ENCODE results near the gene C14orf93.
"Not testable (repeated sequence)": the region's sequence is repeated elsewhere in the genome, so short reads cannot be mapped to it uniquely, and the experiment has no call there.

The C14orf93 gene

DNA sequence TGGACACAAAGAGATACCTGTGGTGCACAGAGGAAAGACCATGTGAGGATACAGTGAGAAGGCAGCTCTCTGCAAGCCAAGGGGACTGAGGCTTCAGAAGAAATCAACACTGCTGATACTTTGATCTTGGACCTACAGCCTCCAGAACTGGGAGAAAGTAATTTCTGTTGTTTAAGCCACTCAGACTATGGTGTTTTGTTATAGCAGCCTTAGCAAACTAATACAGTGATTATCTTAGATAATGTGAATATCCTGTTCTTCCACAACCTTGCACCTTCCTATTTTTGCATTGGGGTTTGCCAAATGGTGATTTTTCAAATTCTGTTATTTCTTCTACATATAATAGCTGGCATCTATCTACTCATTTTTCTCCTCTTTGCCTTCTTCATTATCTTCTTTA, 8.2 kb upstream of the C14orf93 start:
- DNase-seq, result no peak

DNA sequence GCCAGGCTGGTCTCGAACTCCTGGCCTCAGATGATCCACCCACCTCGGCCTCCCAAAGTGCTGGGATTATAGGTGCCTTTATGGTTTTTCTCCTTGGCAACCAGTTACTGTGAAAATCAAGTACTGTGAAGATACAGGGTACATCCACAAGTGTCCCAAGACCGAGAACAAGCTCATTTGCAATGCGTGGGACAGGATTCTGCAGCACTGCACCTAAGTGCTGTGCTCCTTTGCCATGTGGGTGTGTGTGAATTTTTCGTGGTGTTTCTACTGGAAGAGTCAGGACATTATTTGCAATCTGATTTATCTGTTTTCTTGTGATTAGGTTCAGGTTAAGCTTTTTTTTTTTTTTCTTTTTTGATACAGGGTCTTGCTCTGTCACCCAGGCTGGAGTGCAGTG, 7.1 kb upstream of the C14orf93 start:
- DNase-seq, result no peak

- no peak for DNase-seq
These were observed 5.7 kb upstream of the C14orf93 start for GRCh38 chr14:23015618-23016017.

GRCh38 chr14:23013749-23014054, 3.8 kb upstream of the C14orf93 start:
- not testable (repeated sequence) for DNase-seq

DNA sequence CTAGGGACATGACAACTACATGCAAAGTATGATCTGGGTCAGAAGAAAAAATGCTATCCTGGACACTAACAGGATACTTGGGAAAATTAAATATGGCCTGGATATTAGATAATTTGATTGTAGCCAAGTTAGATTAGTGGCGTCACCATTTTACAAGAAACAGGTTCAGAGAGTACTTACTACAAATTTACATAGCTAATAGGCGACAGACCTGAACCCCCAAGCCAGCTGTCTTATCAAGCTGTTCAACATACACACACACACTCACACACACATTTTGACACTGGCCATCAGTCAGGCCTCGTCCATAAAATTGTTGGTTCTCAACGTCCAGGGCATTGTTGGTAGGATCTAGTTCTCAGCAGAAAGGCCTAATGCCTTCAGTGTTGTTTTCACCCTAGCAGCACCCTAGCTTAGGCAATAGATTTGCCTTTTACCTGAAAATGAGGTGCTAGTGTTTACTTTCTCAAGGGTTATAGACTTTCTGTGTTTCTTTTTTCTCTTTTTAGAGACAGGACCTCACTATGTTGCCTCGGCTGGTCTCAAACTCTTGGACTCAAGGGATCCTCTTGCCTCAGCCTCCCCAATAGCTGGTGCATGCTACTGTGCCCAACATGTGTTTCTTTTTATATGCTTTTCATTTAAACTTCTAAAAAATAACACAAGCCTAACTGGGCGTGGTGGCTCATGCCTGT, 3.3 kb upstream of the C14orf93 start:
- no peak for DNase-seq

- DNase-seq, result no peak
These were observed 432 bp downstream of the C14orf93 start for GRCh38 chr14:23009483-23009938.

GRCh38 chr14:23008831-23009230, 1.1 kb downstream of the C14orf93 start:
- DNase-seq, result peak; percentile 10

- DNase-seq, result peak; percentile 97
These were observed 3.2 kb downstream of the C14orf93 start for GRCh38 chr14:23006544-23007419.

- no peak for DNase-seq
These were observed 3.8 kb downstream of the C14orf93 start for GRCh38 chr14:23006188-23006534.

GRCh38 chr14:23005451-23006187, 4.3 kb downstream of the C14orf93 start:
- peak; percentile 33 for DNase-seq

- DNase-seq, result not testable (repeated sequence)
These were observed 5.7 kb downstream of the C14orf93 start for GRCh38 chr14:23004274-23004673.

DNA sequence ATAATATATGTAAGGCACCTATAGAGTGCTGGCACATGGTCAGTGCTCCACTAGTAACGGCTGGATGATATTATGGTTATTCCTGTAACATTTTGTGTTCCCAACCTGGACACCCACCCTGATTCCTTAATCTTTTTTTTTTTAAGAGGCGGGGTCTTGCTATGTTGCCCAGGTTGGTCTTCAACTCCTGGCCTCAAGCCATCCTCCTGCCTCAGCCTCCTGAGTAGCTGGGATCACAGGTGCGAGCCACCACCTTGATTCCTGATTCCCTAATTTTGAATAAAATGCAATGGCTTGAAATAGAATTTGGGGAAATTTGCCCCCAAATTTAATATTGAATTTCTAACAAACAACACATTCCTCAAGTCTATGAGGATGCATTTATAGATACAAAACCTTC, 7.4 kb downstream of the C14orf93 start:
- DNase-seq, result no peak

- DNase-seq, result no peak
These were observed 9.1 kb downstream of the C14orf93 start for GRCh38 chr14:23000860-23001259.

DNA sequence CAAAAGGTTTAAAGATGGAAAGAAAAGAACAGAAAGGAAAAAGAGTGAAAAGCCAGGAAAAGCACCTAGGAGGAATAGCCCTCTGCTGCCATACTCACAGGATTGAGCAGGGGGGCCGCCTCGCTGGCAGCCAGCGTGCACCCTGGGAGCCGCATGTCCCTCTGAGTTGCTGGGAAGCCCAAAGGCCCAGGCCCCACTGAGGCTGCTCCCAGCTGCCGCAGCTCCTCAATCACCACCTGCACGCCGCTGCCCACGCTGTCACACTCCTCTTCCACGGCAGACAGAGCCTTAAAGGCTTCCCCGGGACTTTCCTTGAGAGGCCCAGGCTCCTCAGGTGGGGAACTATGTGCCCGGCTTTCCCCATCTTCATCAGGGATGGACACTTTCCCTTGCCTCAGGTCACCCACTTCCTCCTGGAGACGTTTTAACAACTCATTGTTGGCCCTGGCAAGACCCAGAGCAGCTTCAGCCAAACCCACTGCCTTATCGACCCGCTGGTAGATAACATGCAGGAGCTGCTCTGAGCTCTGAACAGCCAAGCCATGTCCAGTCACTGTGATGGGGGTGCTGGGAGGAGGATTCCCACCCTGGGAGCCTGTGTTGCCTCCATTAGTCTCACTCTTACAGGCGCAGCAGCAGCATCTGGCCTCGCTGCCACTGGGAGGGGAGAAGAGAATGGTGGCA, 11.5 kb downstream of the C14orf93 start:
- DNase-seq, result no peak

GRCh38 chr14:22997676-22998323, 12.1 kb downstream of the C14orf93 start:
- no peak for DNase-seq

- DNase-seq, result no peak
These were observed 12.9 kb downstream of the C14orf93 start for GRCh38 chr14:22996768-22997654.

- DNase-seq, result no peak
These were observed 13.9 kb downstream of the C14orf93 start for GRCh38 chr14:22995889-22996625.

DNA sequence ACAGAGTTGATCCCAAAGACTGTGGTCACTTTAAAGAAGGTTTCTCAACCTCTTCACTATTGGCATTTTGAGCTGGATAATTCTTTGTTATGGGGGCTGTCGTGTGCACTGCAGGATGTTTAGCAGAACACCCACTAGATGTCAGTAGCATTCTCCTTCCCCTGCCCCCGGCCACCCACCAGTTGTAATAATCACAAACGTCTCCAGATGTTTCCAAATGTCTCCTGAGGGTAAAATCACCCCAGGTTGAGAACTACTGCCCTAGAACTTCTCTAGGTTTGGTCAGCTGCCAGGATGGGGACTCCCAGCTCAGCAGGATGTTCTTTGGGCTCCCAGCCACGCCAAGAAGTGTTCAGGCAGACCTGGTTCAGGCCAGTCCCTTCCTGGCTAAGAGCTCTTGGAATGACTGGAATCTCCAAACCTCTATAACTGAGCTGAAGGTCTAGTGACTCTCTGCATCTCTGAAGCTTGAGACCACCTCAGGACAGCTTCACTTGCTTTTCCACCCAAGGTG, 15.1 kb downstream of the C14orf93 start:
- peak; percentile 37 for DNase-seq

- DNase-seq, result no peak
These were observed 16.4 kb downstream of the C14orf93 start for GRCh38 chr14:22993517-22993916.

- DNase-seq, result no peak
These were observed 18.1 kb downstream of the C14orf93 start for GRCh38 chr14:22991852-22992251.

DNA sequence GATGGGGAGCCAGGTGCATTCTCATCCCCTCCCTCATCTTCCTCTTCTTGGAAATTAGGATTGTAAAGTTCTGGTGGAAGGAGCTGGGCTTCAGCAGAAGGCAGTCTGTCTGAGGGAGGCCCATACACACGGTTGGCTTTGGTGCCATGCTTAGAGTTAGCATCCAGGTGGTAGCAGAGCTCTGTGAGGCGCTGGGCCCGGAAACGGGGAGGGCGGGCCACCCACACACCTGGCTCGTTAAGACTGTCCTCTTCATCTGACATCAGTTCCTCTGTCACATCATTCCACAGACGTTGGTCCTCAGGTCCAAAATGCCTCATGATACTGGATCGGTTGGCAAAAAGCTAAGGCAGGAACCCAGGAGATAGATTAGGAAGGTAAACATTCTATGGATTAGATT, 22.7 kb downstream of the C14orf93 start:
- no peak for DNase-seq

All from suppressor macrophage treated with lipopolysaccharide for 4 hours (primary cell).